ENCODE results near the gene CCHCR1. TPM values are rescaled to one million over a fixed set of nuclear protein-coding genes. Genes with fewer than 3 reads are reported as not detected.
"Not testable (repeated sequence)": the region's sequence is repeated elsewhere in the genome, so short reads cannot be mapped to it uniquely, and the experiment has no call there.

CCHCR1 gene
- polyA plus RNA-seq, 3 donors, result 24.2 to 25.2 (median 25.1) TPM

DNA sequence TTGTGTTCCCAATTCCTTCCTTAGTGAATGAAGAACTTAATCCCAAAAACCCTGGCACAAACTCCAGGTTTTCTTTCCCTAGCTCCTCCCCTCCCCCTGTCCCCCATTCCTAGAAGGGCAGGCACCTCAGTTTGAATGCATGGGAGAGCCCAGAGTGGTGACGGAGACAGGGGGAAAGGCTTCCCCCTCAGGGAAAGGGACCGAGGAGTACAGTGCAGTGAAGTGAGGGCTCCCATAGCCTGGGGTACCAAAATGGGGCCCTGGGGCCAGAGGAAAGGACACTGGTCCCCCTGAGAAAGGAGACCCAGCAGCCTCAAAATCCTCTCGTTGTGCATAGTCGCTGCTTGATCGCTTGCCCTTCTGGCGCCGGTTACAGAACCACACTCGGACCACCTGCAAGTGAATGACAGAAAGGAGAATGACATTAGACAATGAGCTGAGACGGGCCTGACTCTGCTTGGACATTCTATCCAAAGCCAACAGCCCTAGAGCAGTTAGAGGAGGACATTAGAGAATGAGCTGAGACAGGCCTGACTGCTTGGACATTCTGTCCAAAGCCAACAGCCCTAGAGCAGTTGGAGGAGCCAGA lies 7.0 kb upstream of the CCHCR1 start:
- not testable (repeated sequence) for DNase-seq (ENCODE audit: low read depth in 3 of 3, low spot score in 2 of 3)

DNA sequence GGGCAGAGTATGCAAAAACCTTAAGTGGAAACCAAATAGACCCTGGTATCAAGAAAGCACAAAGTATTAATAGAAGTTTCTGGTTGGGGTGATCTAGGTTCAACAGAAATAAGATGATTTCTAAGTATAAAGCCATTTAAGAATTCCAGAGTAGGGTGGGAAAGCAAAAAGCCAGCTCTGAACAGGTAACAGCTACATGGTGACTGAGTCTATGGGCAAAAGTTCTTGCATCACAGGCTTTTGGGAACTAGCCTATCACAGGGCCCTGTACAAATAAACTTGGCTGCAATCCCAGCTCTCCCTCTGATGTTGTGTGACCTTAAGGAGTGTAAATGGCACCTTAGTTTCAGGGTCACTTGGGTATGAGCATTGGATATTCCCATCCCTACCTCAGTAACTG lies 6.3 kb upstream of the CCHCR1 start:
- no peak for DNase-seq (ENCODE audit: low read depth in 3 of 3, low spot score in 2 of 3)

DNA sequence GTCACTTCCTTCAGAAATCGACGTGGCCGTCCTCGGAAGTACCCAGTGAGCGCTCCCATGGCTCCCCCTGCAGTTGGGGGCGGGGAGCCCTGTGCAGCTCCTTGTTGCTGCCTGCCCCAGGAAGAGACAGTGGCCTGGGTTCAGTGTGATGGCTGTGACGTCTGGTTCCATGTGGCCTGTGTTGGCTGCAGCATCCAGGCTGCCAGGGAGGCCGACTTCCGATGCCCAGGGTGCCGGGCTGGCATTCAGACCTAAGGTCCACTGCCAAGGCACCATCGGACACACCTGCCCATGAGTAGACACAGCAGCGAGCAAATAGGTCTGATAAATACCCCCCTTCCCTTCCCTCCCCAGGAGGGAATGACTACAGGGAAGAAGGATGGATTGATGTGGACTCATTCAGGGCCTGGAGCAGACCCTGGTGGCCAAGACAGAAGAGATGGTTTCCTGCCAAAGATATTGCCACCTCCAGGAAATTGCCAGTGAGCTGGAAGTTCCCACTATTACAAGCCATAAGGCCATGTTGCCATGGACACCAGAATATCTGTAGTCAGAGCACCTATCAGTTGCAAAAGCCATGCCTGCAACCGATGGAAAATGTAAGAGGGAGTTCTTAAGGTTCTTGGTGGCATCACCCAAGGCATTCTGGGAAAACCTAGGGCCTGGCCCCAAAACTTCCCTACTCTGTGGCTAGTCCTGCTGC lies 5.0 kb upstream of the CCHCR1 start:
- DNase-seq (ENCODE audit: low read depth in 3 of 3, low spot score in 2 of 3), result no peak

DNA sequence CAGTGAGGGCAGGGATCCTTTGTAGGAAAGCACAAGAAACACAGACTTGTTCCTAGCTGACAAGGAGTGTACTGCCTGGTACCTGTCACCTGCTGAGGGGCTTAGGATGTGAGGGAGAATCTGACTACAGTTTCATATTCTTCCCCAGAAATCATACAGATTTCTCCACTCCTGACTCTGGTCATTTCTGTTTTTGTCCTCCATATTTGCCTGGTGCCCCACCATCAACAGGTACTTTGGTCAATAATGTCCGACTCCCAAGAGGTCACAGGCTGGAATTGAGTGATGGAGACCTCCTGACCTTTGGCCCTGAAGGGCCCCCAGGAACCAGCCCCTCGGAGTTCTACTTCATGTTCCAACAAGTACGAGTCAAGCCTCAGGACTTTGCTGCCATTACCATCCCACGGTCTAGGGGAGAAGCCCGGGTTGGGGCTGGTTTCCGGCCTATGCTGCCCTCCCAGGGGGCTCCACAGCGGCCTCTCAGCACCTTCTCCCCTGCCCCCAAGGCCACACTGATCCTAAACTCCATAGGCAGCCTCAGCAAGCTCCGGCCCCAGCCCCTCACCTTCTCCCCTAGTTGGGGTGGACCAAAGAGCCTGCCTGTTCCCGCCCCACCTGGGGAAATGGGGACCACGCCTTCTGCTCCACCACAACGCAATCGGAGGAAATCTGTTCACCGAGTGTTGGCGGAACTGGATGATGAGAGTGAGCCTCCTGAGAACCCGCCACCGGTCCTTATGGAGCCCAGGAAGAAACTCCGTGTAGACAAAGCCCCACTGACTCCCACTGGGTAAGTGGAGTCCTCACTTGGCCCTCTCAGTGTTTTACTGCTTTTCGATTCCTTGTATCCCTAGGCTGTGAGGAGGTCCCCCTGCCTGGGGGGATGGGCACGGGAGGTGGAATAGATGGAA lies 3.9 kb upstream of the CCHCR1 start:
- DNase-seq (ENCODE audit: low read depth in 3 of 3, low spot score in 2 of 3), result no peak

GRCh38 chr6:31158863-31159855 lies 1.6 kb upstream of the CCHCR1 start:
- DNase-seq (ENCODE audit: low read depth in 3 of 3, low spot score in 2 of 3), result no peak

DNA sequence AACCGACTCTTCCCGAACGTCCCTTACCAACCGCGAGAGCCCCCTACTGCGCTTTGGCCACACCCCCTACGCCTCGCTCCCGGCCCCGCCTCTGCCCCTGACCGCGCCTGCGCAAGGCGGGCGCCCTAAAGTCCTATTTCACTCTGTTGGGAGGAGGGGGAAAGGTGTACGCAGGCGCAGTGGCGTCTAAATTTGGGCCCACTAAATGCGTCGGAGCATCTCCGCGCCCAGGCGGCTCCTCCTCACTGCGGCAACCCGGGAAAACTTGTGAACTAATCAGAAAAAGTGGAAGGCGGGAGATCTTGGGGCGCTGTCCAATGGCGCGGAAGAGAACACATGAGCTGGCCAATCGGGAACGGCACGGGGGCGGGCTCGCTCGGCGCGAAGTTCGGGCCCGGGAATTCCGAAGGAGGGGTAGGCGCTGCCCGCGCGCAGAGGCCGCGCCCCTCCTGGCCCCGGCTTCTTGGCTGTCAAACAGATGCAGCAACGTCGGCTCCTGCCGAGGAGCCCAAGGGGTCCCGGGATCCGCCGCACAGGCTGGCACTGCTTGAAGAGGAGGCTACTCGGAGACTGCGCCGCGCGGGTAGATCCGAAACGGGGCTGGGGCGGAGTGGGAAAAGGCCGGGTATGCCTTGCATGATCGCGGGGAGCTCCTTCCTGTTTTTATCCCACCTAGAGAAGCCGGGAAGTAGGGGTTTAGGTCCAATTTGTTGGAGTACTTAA lies 699 bp upstream of the CCHCR1 start, which contains the start of gene TCF19:
TSS of gene TCF19 (plus strand) at position 450 of the 723 bp plus-strand sequence. CDS start 881 bp downstream, outside the sequence.
- DNase-seq (ENCODE audit: low read depth in 3 of 3, low spot score in 2 of 3), result peak; percentile 97 to 99 (median 99)

GRCh38 chr6:31156641-31157040 lies 961 bp downstream of the CCHCR1 start:
- no peak for DNase-seq (ENCODE audit: low read depth in 3 of 3, low spot score in 2 of 3)

DNA sequence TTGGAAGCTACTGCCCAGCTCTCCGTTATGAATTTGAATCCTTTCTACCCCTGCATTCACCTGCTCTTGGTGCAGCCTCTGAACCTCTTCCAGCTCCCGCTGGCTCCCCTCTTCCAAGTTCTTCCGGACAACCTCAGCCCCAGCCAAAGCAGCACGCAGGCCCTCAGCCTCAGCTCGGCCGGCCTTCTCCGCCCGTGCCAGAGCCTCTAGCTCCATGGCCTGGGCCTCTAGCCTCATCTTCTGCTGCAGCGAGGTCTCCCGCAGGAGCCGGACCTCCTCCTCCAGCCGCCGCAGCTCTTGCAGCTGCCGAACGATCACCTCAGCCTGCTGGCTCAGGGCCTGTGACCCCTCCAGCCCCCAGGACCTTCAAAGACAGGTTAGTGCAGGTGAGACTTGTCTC lies 3.2 kb downstream of the CCHCR1 start:
- no peak for DNase-seq (ENCODE audit: low read depth in 3 of 3, low spot score in 2 of 3)

- no peak for DNase-seq (ENCODE audit: low read depth in 3 of 3, low spot score in 2 of 3)
Measured at GRCh38 chr6:31152781-31153180, 4.8 kb downstream of the CCHCR1 start.

- no peak for DNase-seq (ENCODE audit: low read depth in 3 of 3, low spot score in 2 of 3)
Measured at GRCh38 chr6:31149827-31150447, 7.7 kb downstream of the CCHCR1 start.

GRCh38 chr6:31145386-31145785 lies 12.2 kb downstream of the CCHCR1 start:
- DNase-seq (ENCODE audit: low read depth in 3 of 3, low spot score in 2 of 3), result no peak

DNA sequence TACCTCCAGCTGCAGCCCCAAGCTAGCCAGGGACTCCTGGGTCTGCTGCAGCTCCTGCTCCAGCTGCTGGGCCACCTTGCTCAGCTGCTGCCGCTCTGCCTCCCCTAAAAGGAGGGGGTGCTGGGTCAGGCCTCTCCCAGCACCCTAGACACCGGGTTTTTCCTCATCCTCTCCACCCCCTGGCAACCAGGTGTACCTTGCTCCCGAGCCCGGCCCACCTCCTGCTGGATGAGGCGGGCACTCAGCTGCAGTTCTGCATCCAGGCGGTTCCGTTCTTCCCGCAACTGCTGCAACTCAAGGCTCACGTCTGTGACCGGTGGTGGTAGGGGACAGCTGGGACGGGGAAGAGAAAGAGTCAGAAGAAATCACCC lies 12.6 kb downstream of the CCHCR1 start:
- no peak for DNase-seq (ENCODE audit: low read depth in 3 of 3, low spot score in 2 of 3)

- DNase-seq (ENCODE audit: low read depth in 3 of 3, low spot score in 2 of 3), result no peak
Measured at GRCh38 chr6:31144296-31144969, 13.2 kb downstream of the CCHCR1 start.

DNA sequence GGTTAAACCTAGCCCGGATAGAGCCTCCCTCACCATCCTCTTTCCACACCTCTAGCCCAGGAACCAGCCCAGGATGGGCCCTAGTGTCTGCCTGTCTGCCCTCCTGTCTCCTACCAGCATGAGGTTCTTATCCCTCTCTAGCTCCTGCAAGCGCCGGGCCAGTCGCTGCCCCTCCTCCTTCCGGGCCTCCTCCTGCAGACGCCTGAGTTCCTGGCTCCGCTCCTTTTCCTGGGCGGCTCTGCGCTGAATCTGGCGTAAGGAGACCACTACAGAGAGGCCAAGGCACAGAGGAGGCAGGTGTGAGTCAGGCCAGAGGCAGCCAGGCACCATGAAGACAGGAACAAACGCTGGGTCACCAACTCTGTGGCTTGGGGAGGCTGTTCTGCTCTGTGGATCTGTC lies 14.5 kb downstream of the CCHCR1 start:
- DNase-seq (ENCODE audit: low read depth in 3 of 3, low spot score in 2 of 3), result no peak

- DNase-seq (ENCODE audit: low read depth in 3 of 3, low spot score in 2 of 3), result no peak
Measured at GRCh38 chr6:31142361-31142761, 15.2 kb downstream of the CCHCR1 start.

DNA sequence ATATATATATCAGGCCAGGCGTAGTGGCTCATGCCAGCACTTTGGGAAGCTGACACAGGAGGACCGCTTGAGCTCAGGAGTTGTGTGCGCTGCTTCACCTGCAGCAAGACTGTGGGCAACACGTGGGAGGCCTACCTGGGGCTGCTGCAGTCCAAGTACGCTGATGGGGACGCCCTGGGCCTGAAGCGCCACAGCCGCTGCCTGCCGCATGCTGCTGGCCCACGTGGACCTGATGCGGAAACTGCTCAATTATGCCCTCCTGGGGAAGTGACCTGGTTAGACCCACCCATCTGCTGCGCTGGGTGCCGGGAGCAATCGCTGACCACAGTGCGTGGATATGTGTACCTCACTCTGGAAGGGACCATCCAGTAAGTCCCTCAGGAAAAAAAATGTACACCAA lies 17.0 kb downstream of the CCHCR1 start:
- no peak for DNase-seq (ENCODE audit: low read depth in 3 of 3, low spot score in 2 of 3)

- no peak for DNase-seq (ENCODE audit: low read depth in 3 of 3, low spot score in 2 of 3)
Measured at GRCh38 chr6:31139599-31139998, 18.0 kb downstream of the CCHCR1 start.

- DNase-seq (ENCODE audit: low read depth in 3 of 3, low spot score in 2 of 3), result no peak
Measured at GRCh38 chr6:31138982-31139381, 18.6 kb downstream of the CCHCR1 start, which contains the start of gene PSORS1C2. Gene PSORS1C2 (minus strand): TSS chr6:31139066. CDS start chr6:31139026, 40 bp downstream.
